H9 (cell line): ENCODE measurements around the gene PRSS8. TPM values are rescaled to one million over a fixed set of nuclear protein-coding genes. Genes with fewer than 3 reads are reported as not detected.

Experiments
- DNase-seq: peaks from one replicate; pipeline ENCODE4 v3.0.0-alpha.2; 2017
- H2AFZ ChIP-seq: one replicate; pipeline ENCODE4 v1.6.1; 2013; ENCODE audit warnings: mild to moderate bottlenecking, low read length, control low read depth, moderate library complexity
- H2AK5ac ChIP-seq: 2 replicates; pipeline ENCODE4 v1.6.1; 2013; ENCODE audit warnings: low read length, control low read depth, mixed read lengths; ENCODE audit not compliant: insufficient read length
- H2BK120ac ChIP-seq: one replicate; pipeline ENCODE4 v1.6.1; 2013; ENCODE audit warnings: low read depth, mild to moderate bottlenecking, low read length, control low read depth, inconsistent platforms; ENCODE audit not compliant: poor library complexity, severe bottlenecking
- H2BK12ac ChIP-seq: 2 replicates; pipeline ENCODE4 v1.6.1; 2013; ENCODE audit warnings: low read length, control low read depth, mixed read lengths, low read depth; ENCODE audit not compliant: insufficient read length
- H2BK15ac ChIP-seq: 2 replicates; pipeline ENCODE4 v1.6.1; 2013; ENCODE audit warnings: low read depth, low read length, control low read depth
- H2BK20ac ChIP-seq: one replicate; pipeline ENCODE4 v1.6.1; 2013; ENCODE audit warnings: low read depth, mild to moderate bottlenecking, low read length, control low read depth, inconsistent platforms; ENCODE audit not compliant: poor library complexity, severe bottlenecking
- H2BK5ac ChIP-seq: 2 replicates; pipeline ENCODE4 v1.6.1; 2013; ENCODE audit warnings: low read length, control low read depth, mixed read lengths; ENCODE audit not compliant: insufficient read length
- H3K14ac ChIP-seq: 2 replicates; pipeline ENCODE4 v1.6.1; 2013; ENCODE audit warnings: low read length, control low read depth; ENCODE audit not compliant: insufficient read depth
- H3K18ac ChIP-seq: 2 replicates; pipeline ENCODE4 v1.6.1; 2013; ENCODE audit warnings: low read depth, mild to moderate bottlenecking, mixed read lengths, low read length, control low read depth; ENCODE audit not compliant: insufficient read length
- H3K23ac ChIP-seq: 2 replicates; pipeline ENCODE4 v1.6.1; 2013; ENCODE audit warnings: low read length, control low read depth, mixed read lengths, low read depth; ENCODE audit not compliant: insufficient read length
- H3K23me2 ChIP-seq: 2 replicates; pipeline ENCODE4 v1.6.1; 2013; ENCODE audit warnings: low read depth, mild to moderate bottlenecking, mixed read lengths, low read length, control low read depth; ENCODE audit not compliant: insufficient read length, poor library complexity, severe bottlenecking
- H3K27ac ChIP-seq: 2 replicates; pipeline ENCODE4 v1.5.1; 2013; ENCODE audit warnings: low read length, control low read depth, mixed read lengths, low read depth; ENCODE audit not compliant: insufficient read length
- H3K27me3 ChIP-seq: 2 replicates; pipeline ENCODE4 v1.6.1; 2013; ENCODE audit warnings: low read length, control low read depth, inconsistent platforms; ENCODE audit not compliant: insufficient read depth
- H3K4ac ChIP-seq: 2 replicates; pipeline ENCODE4 v1.6.1; 2013; ENCODE audit warnings: low read depth, mild to moderate bottlenecking, control low read depth, inconsistent platforms, low read length, moderate library complexity
- H3K4me1 ChIP-seq: 2 replicates; pipeline ENCODE4 v1.6.1; 2013; ENCODE audit warnings: low read length, control low read depth, inconsistent platforms; ENCODE audit not compliant: insufficient read depth
- H3K4me2 ChIP-seq: 2 replicates; pipeline ENCODE4 v1.6.1; 2013; ENCODE audit warnings: low read length, control low read depth, mixed read lengths; ENCODE audit not compliant: insufficient read length, insufficient read depth
- H3K56ac ChIP-seq: 2 replicates; pipeline ENCODE4 v1.6.1; 2013; ENCODE audit warnings: low read depth, mild to moderate bottlenecking, mixed read lengths, low read length, control low read depth; ENCODE audit not compliant: insufficient read length
- H3K79me1 ChIP-seq: 2 replicates; pipeline ENCODE4 v1.6.1; 2013; ENCODE audit warnings: low read depth, mild to moderate bottlenecking, moderate library complexity, low read length, control low read depth, inconsistent platforms; ENCODE audit not compliant: insufficient read depth, poor library complexity, severe bottlenecking
- H3K79me2 ChIP-seq: 2 replicates; pipeline ENCODE4 v1.6.1; 2013; ENCODE audit warnings: low read length, control low read depth, inconsistent platforms; ENCODE audit not compliant: insufficient read depth
- H3K9ac ChIP-seq: 2 replicates; pipeline ENCODE4 v1.6.1; 2013; ENCODE audit warnings: low read length, control low read depth, mixed read lengths; ENCODE audit not compliant: insufficient read length; ENCODE audit errors: extremely low read depth
- H3K9me3 ChIP-seq: one replicate; pipeline ENCODE4 v1.6.1; 2013; ENCODE audit warnings: low read depth, low read length, inconsistent platforms; ENCODE audit not compliant: control insufficient read depth
- H3T11ph ChIP-seq: one replicate; pipeline ENCODE4 v1.6.1; 2013; ENCODE audit warnings: mild to moderate bottlenecking, low read length, control low read depth, inconsistent platforms
- H4K20me1 ChIP-seq: one replicate; pipeline ENCODE4 v1.6.1; 2013; ENCODE audit not compliant: control insufficient read depth, insufficient read length, insufficient read depth
- H4K5ac ChIP-seq: 2 replicates; pipeline ENCODE4 v1.6.1; 2013; ENCODE audit warnings: low read depth, mild to moderate bottlenecking, mixed read lengths, low read length, control low read depth; ENCODE audit not compliant: insufficient read length
- H4K8ac ChIP-seq: replicated peaks from 2 replicates; pipeline ENCODE4 v1.6.1; 2013; ENCODE audit warnings: low read length, control low read depth, mixed read lengths, low read depth; ENCODE audit not compliant: insufficient read length
- H4K91ac ChIP-seq: 2 replicates; pipeline ENCODE4 v1.6.1; 2013; ENCODE audit warnings: low read depth, mild to moderate bottlenecking, moderate library complexity, mixed read lengths, low read length, control low read depth; ENCODE audit not compliant: insufficient read length
- H3K27ac Mint-ChIP-seq, 3 experiments: 2 replicates in 2 of 3; 3 replicates in 1 of 3; pipeline ENCODE4 v1.8.0; 2020 to 2021; ENCODE audit warnings: mixed read lengths in 3 of 3, mild to moderate bottlenecking in 1 of 3, moderate library complexity in 1 of 3
- H3K27me3 Mint-ChIP-seq: 2 replicates; pipeline ENCODE4 v1.8.0; 2021; ENCODE audit warnings: low read depth, mild to moderate bottlenecking, moderate library complexity, mixed read lengths
- H3K36me3 Mint-ChIP-seq, 3 experiments: 2 replicates in 2 of 3; 3 replicates in 1 of 3; pipeline ENCODE4 v1.8.0; 2020 to 2021; ENCODE audit warnings: low read depth in 3 of 3, mixed read lengths in 3 of 3; ENCODE audit not compliant: insufficient read depth in 1 of 3
- H3K4me1 Mint-ChIP-seq, 2 experiments: 2 replicates each; pipeline ENCODE4 v1.8.0; 2020; ENCODE audit warnings: mixed read lengths in 2 of 2
- H3K4me3 Mint-ChIP-seq, 2 experiments: 2 replicates in 1 of 2; 3 replicates in 1 of 2; pipeline ENCODE4 v1.8.0; 2020 to 2021; ENCODE audit warnings: mild to moderate bottlenecking in 2 of 2, mixed read lengths in 2 of 2, moderate library complexity in 1 of 2
- H3K9me3 Mint-ChIP-seq, 2 experiments: 2 replicates in 1 of 2; 3 replicates in 1 of 2; pipeline ENCODE4 v1.8.0; 2020; ENCODE audit warnings: mild to moderate bottlenecking in 2 of 2, mixed read lengths in 2 of 2, moderate library complexity in 1 of 2
- WGBS: extraction: QIAGEN DNeasy Blood & Tissue Kit; methylation state at CpG from one replicate; pipeline ENCODE4 v1.1.7; 2013; ENCODE audit warnings: missing lambda C conversion rate, low lambda C conversion rate, mixed read lengths; ENCODE audit not compliant: insufficient read length; ENCODE audit errors: extremely low coverage; 5-methylcytosine and 5-hydroxymethylcytosine counted together
- total RNA-seq: library from RNA; stranded (reverse); gene quantifications from 2 replicates; pipeline ENCODE4 v1.2.1, GENCODE V29; 2021
- TF ChIP-seq, protein P1 (sequence below): fragments of 200-600 bp; sonication (generic); conservative IDR thresholded peaks from 3 replicates; pipeline ENCODE4 v1.8.0; 2021; ENCODE audit warnings: antibody characterized with exemption, mild to moderate bottlenecking

PRSS8 gene
- total RNA-seq, 1 experiment from 2014 or later = 64.0 TPM

DNA sequence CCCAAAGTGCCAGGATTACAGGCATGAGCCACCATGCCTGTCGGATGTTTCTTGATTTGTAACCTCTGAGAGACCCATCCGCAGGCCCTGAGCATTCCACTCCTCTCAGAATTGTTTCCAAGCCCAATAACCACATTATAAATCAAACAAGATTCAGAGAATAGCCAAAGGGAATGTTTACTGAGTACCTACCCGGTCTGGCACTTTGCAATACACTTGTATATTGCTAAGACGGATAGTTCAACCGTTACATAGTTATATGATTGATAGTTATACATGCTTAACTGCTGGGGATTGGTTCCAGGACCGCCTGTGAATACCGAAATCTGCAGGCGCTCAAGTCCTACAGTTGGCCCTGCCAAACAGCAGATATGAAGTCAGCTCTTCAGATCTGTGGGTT is 21.1 kb downstream of the PRSS8 start:
- Histone ChIP-seq H2BK120ac (no peak overlapping the region), H3K9ac (no peak overlapping the region), H3K14ac (no peak overlapping the region), H3K23me2 (no peaks in the 10 kb centered on the region), H2AK5ac (no peak overlapping the region), H2BK20ac (no peak overlapping the region), H3K27ac (no peak overlapping the region), H3K79me1 (peaks cover 5% of the 10 kb centered on the region), H3K4me1 (0 out of 2 replicates have a peak, but pooled peaks cover 2% of the 10 kb centered on the region), H4K20me1 (no peaks in the 10 kb centered on the region), H3K9me3 (no peaks in the 10 kb centered on the region), H4K91ac (no peak overlapping the region), H2BK15ac (no peak overlapping the region), H2AFZ (no peak overlapping the region), H3K4me2 (no peak overlapping the region), H3K56ac (no peak overlapping the region), H3K4ac (no peak overlapping the region), H3K18ac (no peak overlapping the region), H4K8ac (no peak overlapping the region), H4K5ac (no peak overlapping the region), H2BK5ac (no peak overlapping the region), H3K23ac (no peak overlapping the region), H3T11ph (no peak overlapping the region), H2BK12ac (no peak overlapping the region), H3K79me2 (peaks cover 5% of the 10 kb centered on the region; the same call in 1 of the 2 replicates), H3K27me3 (no peaks in the 10 kb centered on the region; the same call in 1 of the 2 replicates)
- H3K36me3 Mint-ChIP-seq = peaks cover 24 to 46% (median 40%) of the 10 kb centered on the region in 3 experiments
- H3K4me3 Mint-ChIP-seq = peak overlapping the region in 1 of 2 experiments; percentile 45; a peak in 2 of 5 replicates
- TF ChIP-seq, protein P1, sequence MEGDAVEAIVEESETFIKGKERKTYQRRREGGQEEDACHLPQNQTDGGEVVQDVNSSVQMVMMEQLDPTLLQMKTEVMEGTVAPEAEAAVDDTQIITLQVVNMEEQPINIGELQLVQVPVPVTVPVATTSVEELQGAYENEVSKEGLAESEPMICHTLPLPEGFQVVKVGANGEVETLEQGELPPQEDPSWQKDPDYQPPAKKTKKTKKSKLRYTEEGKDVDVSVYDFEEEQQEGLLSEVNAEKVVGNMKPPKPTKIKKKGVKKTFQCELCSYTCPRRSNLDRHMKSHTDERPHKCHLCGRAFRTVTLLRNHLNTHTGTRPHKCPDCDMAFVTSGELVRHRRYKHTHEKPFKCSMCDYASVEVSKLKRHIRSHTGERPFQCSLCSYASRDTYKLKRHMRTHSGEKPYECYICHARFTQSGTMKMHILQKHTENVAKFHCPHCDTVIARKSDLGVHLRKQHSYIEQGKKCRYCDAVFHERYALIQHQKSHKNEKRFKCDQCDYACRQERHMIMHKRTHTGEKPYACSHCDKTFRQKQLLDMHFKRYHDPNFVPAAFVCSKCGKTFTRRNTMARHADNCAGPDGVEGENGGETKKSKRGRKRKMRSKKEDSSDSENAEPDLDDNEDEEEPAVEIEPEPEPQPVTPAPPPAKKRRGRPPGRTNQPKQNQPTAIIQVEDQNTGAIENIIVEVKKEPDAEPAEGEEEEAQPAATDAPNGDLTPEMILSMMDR = no peak
- peaks cover 10 to 12% of the 10 kb centered on the region in 2 experiments for H3K4me1 Mint-ChIP-seq
- WGBS = no CpG with 5 or more reads among the region's 8 CpGs
- no peak for DNase-seq
- peak overlapping the region in 1 of 3 experiments; percentile 73; a peak in 1 of 7 replicates for H3K27ac Mint-ChIP-seq
- no peaks in the 10 kb centered on the region; a peak in 1 of 5 replicates for H3K9me3 Mint-ChIP-seq
- no peaks in the 10 kb centered on the region for H3K27me3 Mint-ChIP-seq
